GM23338 (cell line): Measurements from ENCODE around the gene NDUFB11. TPM values are rescaled to one million over a fixed set of nuclear protein-coding genes. Genes with fewer than 3 reads are reported as not detected.

Experiments
- ATAC-seq: fragments of 200-7000 bp; cut with Tn5 transposase; 3 replicates; pipeline ENCODE4 v1.9.1; 2020
- DNase-seq: peaks from one replicate; pipeline ENCODE4 v3.0.0-alpha.2; 2015; ENCODE audit warnings: low spot score
- H2AFZ ChIP-seq: fragments of 200-600 bp; sonication (generic); 2 replicates; pipeline ENCODE4 v1.8.0; 2016; ENCODE audit warnings: antibody characterized with exemption, mild to moderate bottlenecking, moderate library complexity
- H3F3A ChIP-seq: fragments of 200-600 bp; sonication (generic); replicated peaks from 2 replicates; pipeline ENCODE4 v1.8.0; 2017; ENCODE audit warnings: antibody characterized with exemption, mixed run types, low read depth
- H3K27ac ChIP-seq: fragments of 200-600 bp; sonication (generic); 2 replicates; pipeline ENCODE4 v1.6.1; 2016; ENCODE audit warnings: low read depth
- H3K27me3 ChIP-seq: fragments of 200-600 bp; sonication (generic); 2 replicates; pipeline ENCODE4 v1.8.0; 2016; ENCODE audit warnings: mild to moderate bottlenecking, mixed run types, moderate library complexity; ENCODE audit not compliant: insufficient read depth
- H3K36me3 ChIP-seq: fragments of 200-600 bp; sonication (generic); 2 replicates; pipeline ENCODE4 v1.8.0; 2016; ENCODE audit warnings: mild to moderate bottlenecking; ENCODE audit not compliant: insufficient read depth
- H3K4me1 ChIP-seq: fragments of 200-600 bp; sonication (generic); 2 replicates; pipeline ENCODE4 v1.8.0; 2016; ENCODE audit warnings: mild to moderate bottlenecking, moderate library complexity; ENCODE audit not compliant: insufficient read depth
- H3K4me2 ChIP-seq: fragments of 200-600 bp; sonication (generic); 2 replicates; pipeline ENCODE4 v1.7.1; 2017; ENCODE audit warnings: mixed run types
- H3K4me3 ChIP-seq: fragments of 200-600 bp; sonication (generic); 2 replicates; pipeline ENCODE4 v1.6.1; 2016; ENCODE audit warnings: mixed run types
- H3K79me2 ChIP-seq: fragments of 200-600 bp; sonication (generic); replicated peaks from 2 replicates; pipeline ENCODE4 v1.8.0; 2017; ENCODE audit warnings: mild to moderate bottlenecking; ENCODE audit not compliant: insufficient read depth
- H3K9me2 ChIP-seq: fragments of 200-600 bp; sonication (generic); 2 replicates; pipeline ENCODE4 v1.8.0; 2017; ENCODE audit not compliant: insufficient read depth
- H4K20me1 ChIP-seq: fragments of 200-600 bp; sonication (generic); replicated peaks from 2 replicates; pipeline ENCODE4 v1.8.0; 2017; ENCODE audit warnings: mild to moderate bottlenecking; ENCODE audit not compliant: insufficient read depth
- H3K27ac Mint-ChIP-seq: 2 replicates; pipeline ENCODE4 v1.8.0; 2020; ENCODE audit warnings: inconsistent platforms, mild to moderate bottlenecking, moderate library complexity, mixed read lengths
- H3K27me3 Mint-ChIP-seq: 3 replicates; pipeline ENCODE4 v1.8.0; 2022; ENCODE audit warnings: low read depth, mild to moderate bottlenecking, moderate library complexity, mixed read lengths, inconsistent platforms; ENCODE audit not compliant: insufficient read depth, poor library complexity
- H3K36me3 Mint-ChIP-seq: 3 replicates; pipeline ENCODE4 v1.8.0; 2021; ENCODE audit warnings: low read depth, mild to moderate bottlenecking, inconsistent platforms, moderate library complexity, mixed read lengths
- H3K4me1 Mint-ChIP-seq: 3 replicates; pipeline ENCODE4 v1.8.0; 2020; ENCODE audit warnings: mild to moderate bottlenecking, inconsistent platforms, mixed read lengths
- H3K4me3 Mint-ChIP-seq: 3 replicates; pipeline ENCODE4 v1.8.0; 2021; ENCODE audit warnings: moderate library complexity, mild to moderate bottlenecking, inconsistent platforms, mixed read lengths
- H3K9me3 Mint-ChIP-seq: 3 replicates; pipeline ENCODE4 v1.8.0; 2020; ENCODE audit warnings: moderate library complexity, mild to moderate bottlenecking, inconsistent platforms, mixed read lengths
- CREB1 ChIP-seq: fragments of 250-450 bp; sonication (Bioruptor Pico); IDR thresholded peaks from 2 replicates; pipeline ENCODE4 v1.5.0; 2020; ENCODE audit warnings: low read depth, mild to moderate bottlenecking, moderate library complexity
- CTCF ChIP-seq, 2 experiments: fragments of 200-600 bp in 1 of 2; sonication (generic) in 1 of 2; conservative IDR thresholded peaks; 2 replicates each; pipeline versions ENCODE4 v1.5.1 to v1.6.1; 2016 to 2017; ENCODE audit warnings: antibody characterized with exemption in 2 of 2, low read depth in 2 of 2, mild to moderate bottlenecking in 2 of 2, moderate library complexity in 1 of 2
- EZH2 ChIP-seq: fragments of 200-600 bp; sonication (generic); IDR thresholded peaks from one replicate; pipeline ENCODE4 v1.8.0; 2017; ENCODE audit warnings: antibody characterized with exemption, mild to moderate bottlenecking, low read depth; ENCODE audit not compliant: unreplicated experiment
- JUNB ChIP-seq: IDR thresholded peaks from one replicate; pipeline ENCODE4 v1.6.1; 2016; ENCODE audit warnings: antibody characterized with exemption; ENCODE audit not compliant: unreplicated experiment
- NANOG ChIP-seq: IDR thresholded peaks from 2 replicates; pipeline ENCODE4 v1.6.1; 2016; ENCODE audit warnings: antibody characterized with exemption, borderline replicate concordance
- POLR2AphosphoS5 ChIP-seq: IDR thresholded peaks from 2 replicates; pipeline ENCODE4 v1.6.1; 2016; ENCODE audit warnings: antibody characterized with exemption, low read depth
- REST ChIP-seq: IDR thresholded peaks from one replicate; pipeline ENCODE4 v1.6.1; 2018; ENCODE audit warnings: antibody characterized with exemption; ENCODE audit not compliant: unreplicated experiment
- STAT1 ChIP-seq: IDR thresholded peaks from one replicate; pipeline ENCODE4 v1.6.1; 2016; ENCODE audit warnings: antibody characterized with exemption; ENCODE audit not compliant: unreplicated experiment
- ZNF331 ChIP-seq: fragments of 250-450 bp; sonication (Bioruptor Pico); IDR thresholded peaks from 2 replicates; pipeline ENCODE4 v1.5.0; 2020; ENCODE audit warnings: low read depth, mild to moderate bottlenecking, moderate library complexity
- ZNF462 ChIP-seq: fragments of 250-450 bp; sonication (Bioruptor Pico); IDR thresholded peaks from 2 replicates; pipeline ENCODE4 v1.5.0; 2020; ENCODE audit warnings: mild to moderate bottlenecking, moderate library complexity
- polyA plus RNA-seq: library from polyadenylated mRNA; unstranded; fragments of >200 nt; fragmentation: Nextera tagmentation; extraction: Ambion mirVana; gene quantifications from 2 replicates; pipeline ENCODE4 v1.2.1, GENCODE V29; 2016
- total RNA-seq: library from RNA; depleted of rRNA; stranded (reverse); fragments of >200 nt; shearing (Covaris generic); gene quantifications from 2 replicates; pipeline ENCODE4 v1.2.3, GENCODE V29; 2014
- TF ChIP-seq, protein P1 (sequence below): IDR thresholded peaks from 2 replicates; pipeline ENCODE4 v1.6.1; 2016; ENCODE audit warnings: antibody characterized with exemption

The NDUFB11 gene
- total and polyA plus RNA-seq, 2 experiments from 2014 or later = 103 to 238 TPM

DNA sequence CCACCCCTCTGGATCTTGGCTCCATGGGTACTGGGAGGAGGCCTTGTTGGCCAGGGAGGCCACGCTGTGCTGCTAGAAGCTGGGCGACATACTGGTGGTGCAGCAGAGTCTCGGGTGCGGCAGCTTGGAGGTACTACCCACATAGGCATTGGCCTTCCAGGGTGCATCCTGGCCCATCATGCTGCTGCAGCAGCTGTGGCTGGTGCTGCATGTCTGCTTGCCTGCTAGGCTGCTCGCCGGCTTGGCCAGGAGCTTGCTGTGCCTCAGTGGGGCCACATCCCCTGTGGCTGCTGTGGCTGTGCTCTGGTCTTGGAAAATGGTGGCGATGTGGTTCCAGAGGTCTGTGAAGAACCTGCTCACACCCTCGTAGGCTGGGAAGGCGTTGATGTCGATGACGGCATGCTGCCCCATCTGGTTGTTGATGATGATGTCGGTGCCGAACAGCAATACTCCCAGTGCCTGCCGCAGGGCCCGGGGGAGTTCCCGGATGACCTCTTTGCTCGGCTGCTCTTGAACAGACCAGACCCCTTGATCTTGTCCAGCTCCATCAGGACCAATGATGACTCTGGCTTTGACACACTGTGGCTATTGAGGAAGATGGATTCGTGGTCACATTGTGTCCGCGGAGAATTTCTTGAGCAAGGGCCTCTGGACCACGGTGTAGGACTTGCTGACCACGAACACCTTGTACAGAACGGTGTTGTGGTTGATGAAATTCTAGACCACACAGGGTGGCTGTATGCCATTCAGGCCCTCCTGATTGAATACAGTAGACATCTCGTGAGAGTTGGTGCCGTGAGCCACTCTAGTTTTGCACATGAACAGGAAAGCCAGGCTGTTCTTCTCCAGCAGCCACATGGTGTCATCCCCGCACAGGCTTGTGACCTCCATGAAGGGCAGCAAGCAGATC is 12.4 kb upstream of the NDUFB11 start:
- H3K36me3 Mint-ChIP-seq = peaks cover 46% of the 10 kb centered on the region

More for the DNA sequence above, 12.4 kb upstream of the NDUFB11 start:
- Histone ChIP-seq H3K4me3 (no peak overlapping the region), H3K27me3 (no peaks in the 10 kb centered on the region), H3F3A (no peaks in the 10 kb centered on the region), H3K79me2 (peaks cover 76% of the 10 kb centered on the region), H3K9me2 (no peaks in the 10 kb centered on the region), H3K36me3 (no peaks in the 10 kb centered on the region), H3K27ac (no peak overlapping the region), H3K4me1 (no peaks in the 10 kb centered on the region), H4K20me1 (no peaks in the 10 kb centered on the region; the same call in 1 of the 2 replicates), H2AFZ (no peak overlapping the region), H3K4me2 (no peak overlapping the region)
- peaks cover 2% of the 10 kb centered on the region for H3K27me3 Mint-ChIP-seq
- H3K4me3 Mint-ChIP-seq = no peak overlapping the region
- no peak overlapping the region for H3K27ac Mint-ChIP-seq
- H3K4me1 Mint-ChIP-seq = no peaks in the 10 kb centered on the region
- no peak for TF ChIP-seq CREB1
- no peak for TF ChIP-seq EZH2
- TF ChIP-seq ZNF462 (CRISPR knock-in tag) = no peak
- no peak for TF ChIP-seq JUNB
- TF ChIP-seq REST = no peak
- TF ChIP-seq ZNF331 (CRISPR knock-in tag) = no peak
- TF ChIP-seq POLR2AphosphoS5 = no peak
- TF ChIP-seq NANOG = no peak
- TF ChIP-seq STAT1 = no peak
- TF ChIP-seq CTCF (conservative IDR thresholded peaks at IDR 0.05; ENCODE audit: low read depth in 2 of 2) = no peak
- TF ChIP-seq, protein P1, sequence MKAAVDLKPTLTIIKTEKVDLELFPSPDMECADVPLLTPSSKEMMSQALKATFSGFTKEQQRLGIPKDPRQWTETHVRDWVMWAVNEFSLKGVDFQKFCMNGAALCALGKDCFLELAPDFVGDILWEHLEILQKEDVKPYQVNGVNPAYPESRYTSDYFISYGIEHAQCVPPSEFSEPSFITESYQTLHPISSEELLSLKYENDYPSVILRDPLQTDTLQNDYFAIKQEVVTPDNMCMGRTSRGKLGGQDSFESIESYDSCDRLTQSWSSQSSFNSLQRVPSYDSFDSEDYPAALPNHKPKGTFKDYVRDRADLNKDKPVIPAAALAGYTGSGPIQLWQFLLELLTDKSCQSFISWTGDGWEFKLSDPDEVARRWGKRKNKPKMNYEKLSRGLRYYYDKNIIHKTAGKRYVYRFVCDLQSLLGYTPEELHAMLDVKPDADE = no peak
- ATAC-seq = no peak
- H3K9me3 Mint-ChIP-seq = no peaks in the 10 kb centered on the region
- DNase-seq = no peak
